H1 (cell line): ENCODE data around the gene LIPC. TPM values are rescaled to one million over a fixed set of nuclear protein-coding genes. Genes with fewer than 3 reads are reported as not detected.

Source experiments
- CTCF ChIA-PET: fragments of 300-600 bp; sonication (Branson Sonifier 250); formaldehyde crosslinking; loops from one replicate; lab custom pipeline; 2021; ENCODE audit not compliant: partially characterized antibody; lab: Charles Lee
- POLR2A ChIA-PET: fragments of 300-600 bp; sonication (Branson Sonifier 250); formaldehyde crosslinking; loops from one replicate; lab custom pipeline; 2021; ENCODE audit warnings: inconsistent platforms; ENCODE audit not compliant: partially characterized antibody; lab: Charles Lee
- DNase-seq, 2 experiments: peaks; one replicate each; pipeline versions ENCODE4 v3.0.0 to v3.0.0-alpha.2; 2010 to 2022; ENCODE audit warnings: low spot score in 2 of 2, low read depth in 1 of 2, mixed read lengths in 1 of 2
- FAIRE-seq: peaks from 2 replicates; lab custom pipeline; 2011; peaks lifted over from hg19 to GRCh38; lab: Jason Lieb, UNC
- H2AFZ ChIP-seq: 2 replicates; pipeline ENCODE4 v1.8.1; 2012; ENCODE audit warnings: low read length, inconsistent platforms
- H2AK5ac ChIP-seq: 2 replicates; pipeline ENCODE4 v1.6.1; 2013; ENCODE audit warnings: low read depth, low read length
- H2BK120ac ChIP-seq: replicated peaks from 2 replicates; pipeline ENCODE3; 2013; ENCODE audit warnings: low read depth, low read length, inconsistent platforms
- H2BK12ac ChIP-seq: 2 replicates; pipeline ENCODE4 v1.6.1; 2013; ENCODE audit warnings: low read depth, low read length
- H2BK15ac ChIP-seq: 2 replicates; pipeline ENCODE4 v1.6.1; 2013; ENCODE audit warnings: low read length
- H2BK20ac ChIP-seq: 2 replicates; pipeline ENCODE4 v1.6.1; 2013; ENCODE audit warnings: low read length
- H2BK5ac ChIP-seq: 2 replicates; pipeline ENCODE4 v1.6.1; 2013; ENCODE audit warnings: low read depth, low read length
- H3K14ac ChIP-seq: 2 replicates; pipeline ENCODE4 v1.6.1; 2013; ENCODE audit warnings: inconsistent platforms; ENCODE audit not compliant: insufficient read length
- H3K18ac ChIP-seq: 2 replicates; pipeline ENCODE4 v1.6.1; 2013; ENCODE audit warnings: low read length; ENCODE audit errors: extremely low read depth
- H3K23ac ChIP-seq: 2 replicates; pipeline ENCODE4 v1.6.1; 2013; ENCODE audit warnings: inconsistent platforms; ENCODE audit not compliant: insufficient read length
- H3K23me2 ChIP-seq: 2 replicates; pipeline ENCODE4 v1.6.1; 2013; ENCODE audit warnings: low read depth, low read length
- H3K27ac ChIP-seq: 2 replicates; pipeline ENCODE4 v1.6.1; 2011; ENCODE audit warnings: low read depth, low read length, inconsistent platforms
- H3K27me3 ChIP-seq, 4 experiments: replicated peaks in 1 of 4; 1 replicate in 1 of 4; 2 replicates in 3 of 4; pipeline versions ENCODE4 v1.6.1 to v1.8.1; 2011 to 2013; ENCODE audit warnings: low read length in 3 of 4, mild to moderate bottlenecking in 3 of 4, inconsistent platforms in 2 of 4, mixed read lengths in 2 of 4, moderate library complexity in 1 of 4; ENCODE audit not compliant: control insufficient read depth in 3 of 4, insufficient read depth in 3 of 4; ENCODE audit errors: extremely low read depth in 1 of 4
- H3K36me3 ChIP-seq, 4 experiments: 2 replicates each; pipeline versions ENCODE4 v1.6.1 to v1.8.1; 2011 to 2013; ENCODE audit warnings: mild to moderate bottlenecking in 4 of 4, low read length in 3 of 4, moderate library complexity in 2 of 4, control low read depth in 1 of 4, inconsistent platforms in 1 of 4; ENCODE audit not compliant: insufficient read depth in 4 of 4, control insufficient read depth in 2 of 4
- H3K4ac ChIP-seq: replicated peaks from 2 replicates; pipeline ENCODE3; 2013; ENCODE audit warnings: low read length, low read depth, mixed read lengths, inconsistent platforms; ENCODE audit not compliant: insufficient read length
- H3K4me1 ChIP-seq, 4 experiments: replicated peaks in 1 of 4; 1 replicate in 1 of 4; 2 replicates in 3 of 4; pipeline versions ENCODE4 v1.6.1 to v1.8.1; 2011 to 2013; ENCODE audit warnings: low read length in 3 of 4, inconsistent platforms in 2 of 4, mixed read lengths in 1 of 4; ENCODE audit not compliant: insufficient read depth in 4 of 4, control insufficient read depth in 3 of 4
- H3K4me2 ChIP-seq, 2 experiments: 2 replicates each; pipeline versions ENCODE4 v1.6.1 to v1.8.1; 2011 to 2013; ENCODE audit warnings: low read depth in 2 of 2, low read length in 2 of 2, control low read depth in 1 of 2, inconsistent platforms in 1 of 2, mild to moderate bottlenecking in 1 of 2; ENCODE audit not compliant: insufficient read depth in 1 of 2
- H3K4me3 ChIP-seq, 4 experiments: fragments of 200-600, 300-600 bp in 1 of 4; sonication (generic), shearing (Covaris generic), sonication (Bioruptor Twin) in 1 of 4; 2 replicates each; pipeline versions ENCODE4 v1.5.1 to v1.8.1; 2011 to 2016; ENCODE audit warnings: low read length in 4 of 4, low read depth in 3 of 4, control low read depth in 2 of 4, inconsistent platforms in 2 of 4, mild to moderate bottlenecking in 2 of 4, mixed read lengths in 1 of 4, moderate library complexity in 1 of 4; ENCODE audit not compliant: insufficient read depth in 2 of 4; ENCODE audit errors: extremely low read depth in 1 of 4
- H3K56ac ChIP-seq: replicated peaks from 2 replicates; pipeline ENCODE3; 2013; ENCODE audit warnings: low read depth, mild to moderate bottlenecking, mixed read lengths, low read length, inconsistent platforms; ENCODE audit not compliant: insufficient read length
- H3K79me1 ChIP-seq: 2 replicates; pipeline ENCODE4 v1.6.1; 2013; ENCODE audit warnings: low read depth, low read length, control low read depth
- H3K79me2 ChIP-seq, 2 experiments: 2 replicates each; pipeline versions ENCODE4 v1.6.1 to v1.8.1; 2012 to 2013; ENCODE audit warnings: low read length in 2 of 2, mild to moderate bottlenecking in 2 of 2, inconsistent platforms in 1 of 2; ENCODE audit not compliant: insufficient read depth in 2 of 2, control insufficient read depth in 1 of 2
- H3K9ac ChIP-seq, 4 experiments: replicated peaks in 1 of 4; 1 replicate in 1 of 4; 2 replicates in 3 of 4; pipeline versions ENCODE4 v1.6.1 to v1.8.1; 2011 to 2013; ENCODE audit warnings: low read depth in 3 of 4, low read length in 3 of 4, control low read depth in 2 of 4, mild to moderate bottlenecking in 2 of 4, moderate library complexity in 2 of 4, inconsistent platforms in 1 of 4; ENCODE audit errors: extremely low read depth in 1 of 4
- H3K9me3 ChIP-seq, 2 experiments: 2 replicates each; pipeline versions ENCODE4 v1.6.1 to v1.8.1; 2012 to 2013; ENCODE audit warnings: mild to moderate bottlenecking in 2 of 2, moderate library complexity in 2 of 2, control low read depth in 1 of 2, inconsistent platforms in 1 of 2, low read depth in 1 of 2, low read length in 1 of 2, mixed read lengths in 1 of 2; ENCODE audit not compliant: insufficient read depth in 2 of 2
- H4K20me1 ChIP-seq, 2 experiments: replicated peaks in 1 of 2; 2 replicates each; pipeline versions ENCODE3 to v1.8.1; 2011 to 2013; ENCODE audit warnings: inconsistent platforms in 2 of 2, low read length in 2 of 2, mild to moderate bottlenecking in 1 of 2; ENCODE audit not compliant: insufficient read depth in 2 of 2, control insufficient read depth in 1 of 2
- H4K5ac ChIP-seq: 2 replicates; pipeline ENCODE4 v1.6.1; 2013; ENCODE audit warnings: low read length, low read depth, mixed read lengths, inconsistent platforms; ENCODE audit not compliant: insufficient read length
- H4K8ac ChIP-seq: 2 replicates; pipeline ENCODE4 v1.8.0; 2013; ENCODE audit warnings: mild to moderate bottlenecking, moderate library complexity, low read length, inconsistent platforms; ENCODE audit not compliant: insufficient read depth; ENCODE audit errors: extremely low read depth
- H4K91ac ChIP-seq: replicated peaks from 2 replicates; pipeline ENCODE3; 2013; ENCODE audit warnings: low read length, mixed read lengths, inconsistent platforms; ENCODE audit not compliant: insufficient read length
- CREB1 ChIP-seq: IDR thresholded peaks from 2 replicates; pipeline ENCODE4 v1.6.1; 2012; ENCODE audit warnings: inconsistent platforms
- E2F6 ChIP-seq: IDR thresholded peaks from 2 replicates; pipeline ENCODE4 v1.6.1; 2012; ENCODE audit warnings: inconsistent platforms
- EZH2 ChIP-seq: fragments of 200-600 bp; sonication (generic); IDR thresholded peaks from 2 replicates; pipeline ENCODE4 v1.7.1; 2012; ENCODE audit warnings: low read depth, mild to moderate bottlenecking, moderate library complexity, low read length, inconsistent platforms; ENCODE audit not compliant: severe bottlenecking
- GTF2F1 ChIP-seq: IDR thresholded peaks from 2 replicates; pipeline ENCODE4 v1.6.1; 2012; ENCODE audit warnings: low read depth, low read length, improper control_type of control experiment, borderline replicate concordance
- HDAC6 ChIP-seq: IDR thresholded peaks from one replicate; pipeline ENCODE4 v1.7.1; 2012; ENCODE audit warnings: low read depth, mild to moderate bottlenecking, inconsistent platforms, low read length, moderate library complexity
- MAX ChIP-seq: IDR thresholded peaks from 2 replicates; pipeline ENCODE4 v1.6.1; 2012; ENCODE audit warnings: inconsistent platforms
- NRF1 ChIP-seq: IDR thresholded peaks from 2 replicates; pipeline ENCODE4 v1.6.1; 2011; ENCODE audit warnings: mild to moderate bottlenecking, low read depth, low read length, improper control_type of control experiment
- SIN3A ChIP-seq, 2 experiments: IDR thresholded peaks in 1 of 2; conservative IDR thresholded peaks in 1 of 2; 2 replicates each; pipeline ENCODE4 v1.6.1; 2011 to 2012; ENCODE audit warnings: low read length in 2 of 2, improper control_type of control experiment in 1 of 2, low read depth in 1 of 2, mild to moderate bottlenecking in 1 of 2
- SIX5 ChIP-seq: IDR thresholded peaks from 2 replicates; pipeline ENCODE4 v1.6.1; 2011; ENCODE audit warnings: mild to moderate bottlenecking, low read depth, low read length
- TAF1 ChIP-seq: IDR thresholded peaks from 2 replicates; pipeline ENCODE4 v1.6.1; 2011; ENCODE audit warnings: mild to moderate bottlenecking, low read depth, low read length
- WGBS, 2 experiments: shearing (Covaris generic) in 1 of 2; methylation state at CpG; one replicate each; pipeline versions ENCODE4 v1.1.6 to v1.1.7; 2013 to 2015; ENCODE audit warnings: low lambda C conversion rate in 2 of 2, mixed read lengths in 2 of 2, inconsistent platforms in 1 of 2, low coverage in 1 of 2, missing lambda C conversion rate in 1 of 2; ENCODE audit not compliant: insufficient replicate concordance in 2 of 2, insufficient coverage in 1 of 2, insufficient read length in 1 of 2; ENCODE audit errors: extremely low coverage in 1 of 2, missing lambda C conversion rate in 1 of 2; 5-methylcytosine and 5-hydroxymethylcytosine counted together
- polyA plus RNA-seq, 7 experiments: library from polyadenylated mRNA; depleted of rRNA in 3 of 7; stranded (reverse) in 5 of 7; unstranded in 2 of 7; fragments of >200 nt in 5 of 7; fragments of 200-250 nt in 2 of 7; gene quantifications; 1 replicate in 5 of 7; 2 replicates in 1 of 7; 4 replicates in 1 of 7; pipeline versions ENCODE4 v1.2.1 to v1.2.3, GENCODE V29; 2011 to 2013; ENCODE audit warnings: missing spikeins in 2 of 7, mixed read lengths in 2 of 7
- total RNA-seq: library from RNA; stranded (reverse); fragmentation: NEBNext Ultra II Directional; extraction: Animal tissue kit (Norgen Biotek cat#: 25700); gene quantifications from 2 replicates; pipeline ENCODE4 v1.2.1, GENCODE V29; 2021

LIPC gene
- total and polyA plus RNA-seq, 2 of the 8 experiments (the other 6 are each of a cell fraction or from before 2014, with no cell fraction given): not detected

GRCh38 chr15:58527573-58528187, 95.9 kb downstream of the LIPC start:
- Histone ChIP-seq H3K4me3 (no peak overlapping the region), H4K8ac (no peak overlapping the region), H2BK12ac (no peak overlapping the region), H3K9me3 (no peaks in the 10 kb centered on the region), H3K27me3 (no peaks in the 10 kb centered on the region), H2BK15ac (no peak overlapping the region), H2AK5ac (no peak overlapping the region), H3K36me3 (no peaks in the 10 kb centered on the region), H4K20me1 (no peaks in the 10 kb centered on the region), H3K4me1 (no peaks in the 10 kb centered on the region), H3K9ac (no peak overlapping the region), H3K23me2 (no peaks in the 10 kb centered on the region), H3K4ac (no peak overlapping the region), H3K4me2 (no peak overlapping the region), H3K27ac (no peak overlapping the region), H3K79me2 (no peaks in the 10 kb centered on the region), H2AFZ (no peak overlapping the region), H3K14ac (no peak overlapping the region), H3K18ac (no peak overlapping the region), H2BK120ac (no peak overlapping the region), H3K56ac (no peak overlapping the region), H2BK20ac (no peak overlapping the region), H2BK5ac (no peak overlapping the region), H4K5ac (no peak overlapping the region), H3K23ac (no peak overlapping the region), H3K79me1 (no peaks in the 10 kb centered on the region), H4K91ac (no peak overlapping the region)
- CTCF ChIA-PET: interaction anchor here (0.5 to 1.8 kb wide), 5 partner anchors 18 to 1163 kb away, joined by 3 to 4 read pairs (median 3); no protein-coding TSS in a partner anchor
- DNase-seq (no peak), FAIRE-seq (no peak)
- WGBS, 2 experiments: 96% methylated on average over 9 of the region's 9 CpGs; no CpG with 5 or more reads in 1 of the 2 experiments
- POLR2A ChIA-PET: interaction anchor here (1.0 kb wide), 1 partner anchor 64 kb away, joined by 3 read pairs; no protein-coding TSS in a partner anchor
- TF ChIP-seq SIN3A (conservative IDR thresholded peaks at IDR 0.05 in 1 of 2, IDR thresholded peaks at IDR 0.05 in 1 of 2; ENCODE audit: low read depth in 1 of 2, low read length in 2 of 2): no peak
- TF ChIP-seq E2F6: no peak
- TF ChIP-seq HDAC6: no peak
- TF ChIP-seq SIX5: no peak
- TF ChIP-seq CREB1: no peak
- no peak for TF ChIP-seq NRF1
- TF ChIP-seq GTF2F1: no peak
- no peak for TF ChIP-seq TAF1
- TF ChIP-seq MAX: no peak
- no peak for TF ChIP-seq EZH2
